Endometrium (tissue), 2 donors: ENCODE data around the gene TUT4.

ENCODE experiments used
- FAIRE-seq: peaks from 2 replicates; lab custom pipeline; 2012; peaks lifted over from hg19 to GRCh38; lab: Jason Lieb, UNC
- donor health status: control.
- donor health status: control.

Gene TUT4

DNA sequence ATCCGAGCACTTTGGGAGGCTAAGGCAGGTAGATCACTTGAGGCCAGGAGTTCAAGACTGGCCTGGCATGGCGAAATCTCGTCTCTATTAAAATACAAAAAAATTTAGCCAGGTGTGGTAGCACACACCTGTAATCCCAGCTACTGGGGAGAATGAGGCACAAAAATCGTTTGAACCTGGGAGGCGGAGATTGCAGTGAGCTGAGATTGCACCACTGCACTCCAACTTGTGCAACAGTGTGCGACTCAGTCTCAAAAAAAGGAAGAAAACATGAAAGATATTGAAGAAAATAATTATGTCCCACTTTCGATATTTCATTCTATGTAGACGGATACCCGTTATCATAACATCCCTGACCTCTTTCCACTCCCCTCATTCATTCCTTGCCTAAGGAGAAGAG, 19.2 kb downstream of the TUT4 start:
- no peak for FAIRE-seq

DNA sequence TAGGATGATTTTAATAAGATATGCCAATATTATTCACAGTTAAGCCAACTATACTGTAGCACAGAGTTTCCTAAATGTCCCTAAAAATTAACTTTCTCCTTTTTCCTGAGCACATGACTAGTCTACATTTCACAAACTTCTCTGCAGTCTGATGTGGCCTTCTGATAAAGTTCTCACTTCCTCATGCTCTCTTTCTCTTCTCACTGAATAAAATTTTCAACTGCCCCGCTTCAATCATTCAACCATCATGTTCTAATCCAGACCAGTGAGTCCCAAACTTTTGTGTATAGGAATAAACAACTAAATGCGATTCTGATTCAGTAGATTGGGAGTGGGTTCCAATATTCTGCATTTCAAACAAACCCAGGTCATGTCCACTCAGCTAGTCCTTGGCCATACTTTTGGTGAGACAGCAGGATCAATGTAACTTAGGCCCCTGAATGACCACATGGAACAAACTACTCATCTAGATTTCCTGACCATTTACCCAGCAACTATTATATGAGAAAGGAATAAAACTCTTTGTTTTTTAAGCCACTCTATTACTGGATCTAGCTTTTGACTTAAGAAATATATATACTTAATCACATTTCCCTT, 20.1 kb downstream of the TUT4 start:
- FAIRE-seq = no peak

DNA sequence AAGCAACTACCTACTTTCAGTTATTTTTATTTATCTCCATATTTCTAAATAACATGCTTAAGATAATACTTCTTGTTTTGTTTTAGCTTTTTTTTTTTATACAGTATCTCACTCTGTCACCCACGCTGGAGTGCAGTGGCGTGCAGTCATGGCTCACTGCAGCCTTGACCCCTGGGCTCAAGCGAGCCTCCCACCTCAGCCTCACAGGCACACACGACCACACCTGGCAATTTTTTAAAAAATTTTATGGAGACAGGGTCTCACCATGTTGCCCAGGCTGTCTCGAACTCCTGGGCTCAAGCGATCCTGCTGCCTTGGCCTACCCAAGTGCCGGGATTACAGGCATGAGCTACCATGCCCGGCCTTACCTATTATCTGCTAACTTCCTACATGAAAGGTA, 20.6 kb downstream of the TUT4 start:
- peak; percentile 51 for FAIRE-seq

DNA sequence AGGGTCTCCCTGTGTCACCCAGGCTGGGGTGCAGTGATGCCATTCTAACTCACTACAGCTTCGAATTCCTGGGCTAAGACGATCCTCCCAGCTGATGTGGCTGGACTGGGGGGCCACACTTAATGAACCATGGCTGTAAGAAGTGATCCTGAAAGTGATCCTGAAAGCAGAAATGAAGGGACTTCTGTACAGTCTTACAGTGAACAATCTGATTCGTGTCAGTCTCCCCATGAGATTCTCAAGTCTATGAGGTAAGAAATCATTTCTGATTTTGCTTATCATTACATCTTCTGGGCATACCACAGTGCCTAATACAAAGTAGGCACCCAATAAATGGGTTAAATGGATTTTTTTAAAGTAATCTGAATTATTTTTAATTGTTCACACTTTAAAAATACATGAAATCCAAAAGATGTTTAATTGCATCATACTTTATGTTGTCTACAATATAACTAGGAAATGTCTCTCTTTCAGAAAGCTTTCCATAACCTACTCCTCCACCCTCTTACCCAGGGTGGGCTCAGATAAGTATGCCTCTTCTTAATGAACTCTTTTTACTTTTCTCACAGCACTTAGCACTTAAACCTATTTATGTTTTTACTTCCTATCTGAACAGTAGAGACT, 21.5 kb downstream of the TUT4 start:
- peak; percentile 8 for FAIRE-seq

DNA sequence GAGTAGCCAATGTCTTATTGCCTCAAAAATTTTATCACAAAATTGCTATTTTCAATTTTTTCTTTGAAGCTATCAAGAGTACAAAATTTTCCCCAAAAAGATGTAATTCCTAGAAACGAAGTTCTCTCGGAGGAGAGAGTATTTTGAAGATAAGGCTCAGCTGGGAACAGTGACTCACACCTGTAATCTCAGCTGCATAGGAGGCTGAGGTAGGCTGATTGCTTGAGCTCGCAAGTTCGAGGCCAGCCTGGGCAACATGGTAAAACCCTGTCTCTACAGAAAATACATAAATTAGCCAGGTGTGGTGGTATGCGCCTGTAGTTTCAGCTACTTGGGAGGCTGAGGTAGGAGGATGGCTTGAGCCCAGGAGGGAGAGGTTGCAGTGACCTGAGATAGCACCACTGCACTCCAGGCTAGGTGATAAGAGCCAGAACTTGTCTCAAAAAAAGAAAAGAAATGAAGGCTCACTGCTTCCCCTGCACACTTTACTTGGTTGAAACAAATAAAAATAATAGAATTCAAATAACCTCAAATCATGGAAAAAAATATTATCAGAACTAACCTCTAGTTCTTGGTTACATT, 22.2 kb downstream of the TUT4 start:
- FAIRE-seq = no peak

DNA sequence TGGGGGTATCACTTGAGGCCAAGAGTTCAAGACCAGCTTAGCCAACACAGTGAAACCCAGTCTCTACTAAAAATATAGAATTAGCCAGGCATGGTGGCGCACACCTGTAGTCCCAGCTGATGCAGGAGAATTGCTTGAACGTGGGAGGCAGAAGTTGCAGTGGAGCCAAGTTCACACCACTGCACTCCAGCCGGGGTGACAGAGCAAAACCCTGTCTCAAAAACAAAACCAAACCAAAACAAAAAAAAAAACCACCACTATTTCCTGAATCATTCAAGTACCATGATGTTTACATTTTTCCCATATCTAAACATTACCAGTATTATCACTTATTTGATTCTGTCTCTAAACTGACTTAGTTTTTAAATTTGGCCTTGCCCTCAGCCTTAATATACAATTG, 29.5 kb downstream of the TUT4 start:
- FAIRE-seq = no peak

DNA sequence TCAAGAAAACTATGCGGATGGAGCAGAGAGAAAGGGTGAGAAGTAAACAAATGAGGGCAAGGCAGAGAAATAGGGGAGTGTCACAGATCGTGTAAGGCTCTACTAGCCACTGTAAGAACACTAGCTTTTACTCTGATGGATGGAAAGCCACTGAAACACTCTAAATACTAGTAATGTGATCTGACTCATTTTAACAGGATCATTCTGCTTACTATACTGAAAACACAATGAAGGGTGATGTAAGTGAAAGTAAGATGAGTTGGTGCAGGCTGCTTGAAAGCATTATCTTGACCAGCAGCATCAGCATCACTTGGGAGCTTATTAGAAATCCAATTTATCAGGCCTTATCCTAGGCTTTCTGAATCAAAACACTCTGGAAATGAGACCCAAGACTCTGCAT, 32.7 kb downstream of the TUT4 start:
- no peak for FAIRE-seq

DNA sequence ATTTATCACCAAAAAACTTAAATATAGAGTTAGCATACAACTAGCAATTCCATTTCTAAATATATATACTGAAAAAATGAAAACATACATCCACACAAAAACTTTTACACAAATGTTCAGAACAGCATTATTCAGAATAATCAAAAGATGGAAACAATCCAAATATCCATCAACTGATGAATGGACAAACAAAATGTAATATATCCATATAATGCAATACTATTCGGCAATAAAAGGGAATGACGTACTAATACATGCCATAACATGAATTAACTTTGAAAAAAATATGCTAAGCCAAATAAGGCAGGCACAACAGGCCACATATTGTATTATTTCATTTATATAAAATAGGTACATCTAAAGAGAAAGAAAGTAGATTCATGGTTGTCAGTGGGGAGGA, 33.9 kb downstream of the TUT4 start:
- no peak for FAIRE-seq

DNA sequence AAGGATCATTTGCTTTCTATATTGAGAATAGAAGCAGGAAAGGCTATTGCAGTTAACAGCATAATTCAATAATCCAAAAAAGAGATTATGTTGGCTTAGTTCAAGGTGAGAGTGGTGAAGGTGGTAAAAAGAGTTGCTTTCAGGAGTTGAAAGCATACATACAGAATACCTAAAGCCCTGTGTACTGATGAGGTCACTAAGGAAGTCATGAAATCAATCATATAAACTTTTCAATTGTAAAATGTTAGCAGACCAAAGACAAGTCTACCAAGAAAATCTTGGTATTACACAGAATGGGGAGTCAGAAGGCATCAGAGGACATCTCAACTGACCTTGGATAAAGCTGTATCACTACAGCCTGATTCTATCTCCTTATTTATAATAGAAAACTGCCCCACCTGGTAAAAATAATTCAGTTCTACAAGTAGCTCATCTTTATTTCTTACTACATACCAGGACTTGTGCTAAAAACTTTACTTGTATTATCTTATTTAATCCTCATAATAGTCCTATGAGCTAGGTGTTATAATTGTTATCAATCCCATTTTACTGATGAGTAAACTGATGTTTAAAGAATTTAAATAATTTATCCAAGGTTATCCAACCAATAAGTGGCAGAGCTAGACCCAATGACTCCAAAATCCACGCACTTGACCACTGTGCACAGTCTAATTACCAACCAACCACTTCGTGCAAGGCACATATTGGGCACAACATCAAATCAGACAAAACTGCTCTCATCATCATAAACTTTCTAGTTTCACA, 40.9 kb downstream of the TUT4 start:
- no peak for FAIRE-seq

DNA sequence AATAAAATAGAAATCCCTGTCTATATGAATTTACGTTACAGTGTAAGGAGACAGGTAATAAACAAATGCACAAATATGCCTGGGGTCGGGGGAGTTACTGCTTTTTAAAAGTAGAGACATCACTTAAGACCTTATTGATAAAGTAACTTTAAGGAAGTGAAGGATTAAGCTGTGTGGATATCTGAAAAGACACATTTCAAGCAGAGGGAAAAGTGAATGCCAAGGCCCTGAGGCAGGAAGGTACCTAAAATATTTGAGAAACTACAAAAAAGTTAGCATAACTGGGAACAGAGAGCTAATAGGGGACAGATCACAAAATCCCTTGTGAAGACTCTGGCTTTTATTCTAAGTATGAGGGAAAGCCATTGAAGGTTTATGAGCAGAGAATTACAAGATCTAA, 41.5 kb downstream of the TUT4 start:
- no peak for FAIRE-seq

DNA sequence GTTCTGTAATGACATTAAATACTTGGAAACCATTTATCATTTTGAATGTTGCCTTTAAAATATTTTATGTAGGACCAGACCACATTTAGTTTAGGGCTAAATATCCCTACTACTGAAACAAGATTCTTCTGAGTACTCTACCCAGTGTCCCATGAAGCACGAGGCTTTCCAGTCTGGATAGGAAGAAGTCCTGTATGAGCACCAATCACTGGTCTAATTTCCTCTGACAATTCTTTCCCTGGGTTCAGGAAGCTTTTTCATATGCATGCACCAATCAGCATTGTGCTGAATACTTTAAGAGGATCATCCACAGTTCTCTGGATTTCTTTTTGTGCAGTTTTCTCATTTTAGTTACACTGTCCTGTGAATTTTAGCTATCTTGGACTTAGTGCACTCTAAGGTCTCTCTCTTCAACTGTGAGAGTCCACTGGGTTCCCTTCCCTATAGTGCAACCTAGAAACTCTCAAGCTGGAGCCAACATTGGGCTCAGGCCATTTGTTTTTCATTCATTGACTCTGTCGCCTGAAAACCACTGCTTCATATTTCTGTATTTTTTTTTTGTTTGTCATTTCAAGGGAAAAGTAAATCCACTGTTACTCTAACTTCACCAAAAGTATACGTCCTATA, 45.9 kb downstream of the TUT4 start:
- FAIRE-seq = no peak

DNA sequence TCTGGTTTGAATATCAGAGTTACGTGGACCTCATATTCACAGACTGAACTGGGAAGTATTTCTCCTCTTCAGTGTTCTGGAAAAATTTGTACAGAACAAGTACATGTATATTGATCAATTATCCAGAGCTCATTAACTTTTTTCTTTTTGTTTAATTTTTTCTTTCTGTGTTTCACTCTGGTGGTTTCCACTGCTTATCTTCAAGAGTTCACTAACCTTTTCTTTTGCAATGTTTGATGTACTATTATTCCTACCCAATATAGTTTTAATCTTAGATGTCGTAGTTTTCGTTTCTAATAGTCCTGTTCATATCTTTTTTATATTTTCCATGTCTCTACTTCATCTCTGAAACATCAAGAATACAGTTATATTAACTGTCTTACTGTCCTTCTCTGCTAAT, 46.5 kb downstream of the TUT4 start:
- FAIRE-seq = no peak

DNA sequence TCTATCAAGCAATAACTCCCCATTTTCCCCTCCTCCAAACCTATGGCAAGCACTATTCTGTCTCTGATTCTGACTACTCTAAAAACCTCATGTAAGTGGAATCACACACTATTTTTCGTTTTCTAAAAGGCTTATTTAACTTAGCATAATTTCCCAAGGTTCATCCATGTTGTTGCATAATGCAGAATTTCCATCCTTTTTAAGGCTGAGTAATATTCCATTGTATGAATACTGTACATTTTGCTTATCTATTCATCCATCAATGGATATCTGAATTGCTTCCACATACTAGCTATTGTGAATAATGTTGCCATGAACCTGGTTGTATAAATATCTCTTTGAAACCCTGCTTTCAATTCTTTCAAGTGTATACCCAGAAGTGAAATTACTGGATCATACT, 48.2 kb downstream of the TUT4 start:
- no peak for FAIRE-seq

DNA sequence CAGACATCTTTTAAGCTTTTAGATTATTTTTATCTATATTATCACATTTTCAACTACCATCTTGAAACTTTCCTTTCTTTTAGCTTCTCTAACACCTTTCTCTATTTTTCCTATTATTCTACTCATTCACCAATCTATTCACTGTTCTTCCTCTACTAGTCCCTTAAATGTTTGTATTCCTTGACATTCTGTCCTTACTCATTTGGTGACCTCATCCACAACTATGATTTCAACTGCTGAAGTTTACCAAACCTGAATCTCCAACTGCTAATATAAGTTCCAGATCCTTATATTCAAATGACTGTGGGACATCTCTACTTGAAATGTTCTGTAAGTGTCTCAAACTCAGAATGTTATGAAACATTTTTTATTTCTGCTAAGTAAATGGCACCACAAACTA, 49.2 kb downstream of the TUT4 start:
- no peak for FAIRE-seq

DNA sequence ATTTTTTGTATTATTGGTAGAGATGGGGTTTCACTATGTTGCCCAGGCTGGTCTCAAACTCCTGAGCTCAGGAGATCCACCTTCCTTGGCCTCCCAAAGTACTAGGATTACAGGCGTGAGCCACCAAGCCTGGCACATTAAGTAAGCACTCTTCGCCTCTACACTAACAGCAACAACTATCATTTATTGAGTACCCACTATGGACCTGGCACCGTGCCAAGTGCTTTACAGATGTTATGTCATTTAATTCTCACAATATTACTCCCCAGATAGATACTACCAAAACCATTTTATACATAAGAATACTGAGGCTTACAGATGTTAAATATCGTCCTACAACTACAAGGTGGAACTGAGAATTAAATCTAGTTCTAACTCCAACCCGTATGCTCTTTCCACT, 50.1 kb downstream of the TUT4 start:
- no peak for FAIRE-seq

DNA sequence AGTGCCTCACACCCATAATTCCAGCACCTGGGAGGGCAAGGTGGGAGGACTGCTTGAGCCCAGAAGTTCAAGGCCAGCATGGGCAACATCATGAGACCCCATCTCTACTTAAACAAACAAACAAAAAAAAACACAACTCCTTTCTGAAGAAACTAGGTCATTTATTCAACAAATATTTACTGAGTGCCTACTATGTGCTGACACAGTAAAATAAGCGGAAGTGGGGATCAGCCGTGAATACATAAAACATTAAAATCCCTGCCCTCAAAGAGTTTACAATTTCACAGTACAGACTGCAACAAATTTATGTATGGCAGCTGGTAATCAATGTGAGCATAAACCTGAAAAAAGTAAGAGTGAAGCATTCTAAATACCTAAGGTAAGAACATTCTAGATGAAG, 65.3 kb downstream of the TUT4 start:
- no peak for FAIRE-seq

DNA sequence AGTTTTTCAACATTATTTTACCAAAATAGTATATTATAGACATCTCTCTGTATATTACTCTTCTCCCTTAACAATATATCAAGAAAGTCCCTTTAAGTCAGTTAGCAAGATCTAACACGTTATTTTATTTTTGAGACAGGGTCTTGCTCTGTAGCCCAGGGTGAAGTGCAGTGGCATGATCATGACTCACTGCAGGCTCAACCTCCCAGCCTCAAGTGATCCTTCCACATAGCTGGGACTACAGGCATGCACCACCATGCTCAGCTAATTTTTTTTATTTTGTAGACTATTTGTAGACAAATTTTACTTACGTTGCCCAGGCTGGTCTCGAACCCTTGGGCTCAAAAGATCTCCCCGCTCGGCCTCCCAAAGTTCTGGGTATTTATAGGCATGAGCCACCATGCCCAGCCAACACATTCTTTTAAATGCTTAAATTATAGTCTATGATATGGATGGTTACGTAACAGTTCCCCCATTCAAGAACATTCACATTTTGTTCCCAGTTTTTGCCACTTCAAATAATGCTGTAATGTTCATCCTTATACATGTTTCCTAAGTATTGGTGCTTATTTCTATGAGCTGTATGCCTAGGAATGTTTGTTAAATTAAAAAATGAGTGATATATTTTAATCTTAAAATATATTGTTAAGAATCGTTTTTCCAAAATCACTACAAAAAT, 70.4 kb downstream of the TUT4 start:
- FAIRE-seq = no peak

DNA sequence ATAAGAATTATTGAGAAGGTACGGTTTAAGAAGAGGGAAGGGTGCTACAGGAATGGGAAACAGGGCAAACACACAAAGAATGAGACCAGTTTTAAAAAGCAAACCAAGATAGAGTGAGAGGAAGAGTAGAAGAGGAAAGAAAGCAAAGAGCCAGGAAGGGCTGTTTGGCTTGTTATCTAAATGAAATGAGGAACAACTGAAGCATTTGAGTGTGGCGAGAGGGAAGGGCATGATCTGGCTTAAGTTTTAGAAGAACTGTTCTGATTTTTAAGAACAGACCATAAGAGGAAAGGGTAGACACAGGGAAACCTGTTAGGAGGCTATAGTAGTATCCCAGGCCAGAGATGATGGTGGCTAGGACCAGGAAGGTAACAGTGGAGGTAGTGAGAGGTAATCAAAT, 73.8 kb downstream of the TUT4 start:
- no peak for FAIRE-seq

DNA sequence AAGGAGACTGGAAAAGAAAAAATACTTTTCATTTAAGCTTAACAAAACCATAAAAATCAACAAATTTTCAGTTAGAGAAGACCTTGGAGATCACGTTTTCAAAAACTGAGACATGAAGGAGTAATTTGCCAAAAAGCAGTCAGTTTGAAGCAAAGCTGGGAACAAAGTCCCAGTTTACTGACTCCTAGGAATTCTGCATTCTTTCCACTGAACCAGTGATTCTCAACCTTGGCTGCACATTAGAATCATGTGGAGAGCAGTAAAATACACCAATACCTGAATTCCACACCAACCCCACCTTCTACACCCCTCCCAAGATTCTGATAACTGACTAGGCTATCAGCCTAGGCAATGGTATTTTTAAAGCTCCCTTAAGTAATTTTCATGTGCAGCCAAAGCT, 75.0 kb downstream of the TUT4 start:
- no peak for FAIRE-seq

DNA sequence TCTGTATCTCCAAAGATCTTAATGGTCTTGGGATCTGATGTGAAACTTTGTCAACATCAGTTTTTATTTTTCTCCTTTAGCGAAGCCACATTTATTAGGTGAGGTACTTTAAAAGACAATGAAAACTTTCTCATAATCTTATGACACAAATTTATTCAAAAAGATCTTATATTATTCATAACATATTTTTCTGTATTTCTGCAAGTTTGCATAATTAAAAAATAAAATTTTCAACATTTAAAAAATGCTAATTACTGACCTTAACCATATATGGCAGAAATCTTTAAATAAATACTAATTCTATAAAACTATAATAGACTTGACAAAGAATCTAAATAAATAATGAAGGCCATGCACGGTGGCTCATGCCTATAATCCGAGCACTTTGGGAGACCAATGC, 75.9 kb downstream of the TUT4 start:
- peak; percentile 15 for FAIRE-seq

DNA sequence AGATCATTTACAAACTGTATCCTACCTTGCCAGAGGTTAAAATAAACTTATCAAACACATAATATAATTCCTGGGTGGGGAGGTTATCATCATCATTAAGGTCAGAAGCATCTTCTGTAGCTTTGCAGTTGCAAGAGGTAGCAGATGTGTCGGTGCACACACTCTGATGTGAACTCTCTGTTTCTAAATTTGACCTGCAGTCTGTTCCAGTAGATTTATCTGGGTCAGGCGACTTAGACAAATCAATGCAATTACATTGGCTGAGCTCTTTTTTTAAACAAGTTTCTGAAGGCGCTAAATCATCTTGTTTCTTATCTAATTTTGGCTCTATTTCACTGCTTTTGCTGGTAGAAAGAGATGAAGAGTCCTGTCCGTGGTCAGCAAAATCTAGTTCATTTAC, 78.1 kb downstream of the TUT4 start:
- FAIRE-seq = no peak

DNA sequence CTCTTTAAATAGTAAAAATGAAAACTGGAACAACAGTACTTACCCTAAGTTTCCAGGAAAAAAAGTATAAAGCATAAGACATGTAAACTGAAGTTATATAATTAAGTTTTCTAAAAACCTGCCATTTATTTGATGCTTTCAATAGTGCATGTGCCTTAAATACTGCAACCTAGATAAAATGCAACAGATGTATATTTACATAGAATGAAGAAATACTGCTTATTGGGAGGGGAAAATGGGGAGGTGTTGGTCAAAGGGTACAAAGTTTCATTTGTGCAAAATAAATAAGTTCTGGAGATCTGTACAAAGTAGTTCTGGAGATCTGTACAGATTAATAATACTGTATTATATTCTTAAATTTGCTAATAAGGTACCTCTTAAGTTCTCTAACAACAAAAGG, 79.9 kb downstream of the TUT4 start:
- FAIRE-seq = no peak
